Upper lobe of right lung (tissue), 1 donor: ENCODE measurements around the gene MID1. TPM values are rescaled to one million over a fixed set of nuclear protein-coding genes. Genes with fewer than 3 reads are reported as not detected.
A peak's percentile ranks its signal among the peaks of the same experiment; 100 is the strongest.

Experiments
- ATAC-seq: fragments of 200-7000 bp; cut with Tn5 transposase; one replicate; pipeline ENCODE4 v1.9.1; 2020; ENCODE audit warnings: mild to moderate bottlenecking, moderate library complexity
- DNase-seq: peaks from one replicate; pipeline ENCODE4 v3.0.0-alpha.2; 2020
- H3K27ac ChIP-seq: fragments of 200-600 bp; one replicate; pipeline ENCODE4 v1.8.0; 2022
- H3K27me3 ChIP-seq: fragments of 200-600 bp; one replicate; pipeline ENCODE4 v1.8.0; 2022; ENCODE audit warnings: mild to moderate bottlenecking
- H3K36me3 ChIP-seq: fragments of 200-600 bp; one replicate; pipeline ENCODE4 v1.8.0; 2022
- H3K4me1 ChIP-seq: fragments of 200-600 bp; one replicate; pipeline ENCODE4 v1.8.0; 2022
- H3K4me3 ChIP-seq: fragments of 200-600 bp; one replicate; pipeline ENCODE4 v1.8.0; 2022; ENCODE audit warnings: mild to moderate bottlenecking
- H3K9me3 ChIP-seq: fragments of 200-600 bp; one replicate; pipeline ENCODE4 v1.8.0; 2022
- CTCF ChIP-seq: fragments of 200-600 bp; IDR thresholded peaks from one replicate; pipeline ENCODE4 v1.8.0; 2022; ENCODE audit warnings: antibody characterized with exemption
- intact Hi-C: fragments of 100-400 bp; cut with DNase I; formaldehyde crosslinking; loops from one replicate; pipeline ENCODE4 v1.11.0; 2022
- total RNA-seq: library from RNA; stranded (reverse); fragmentation: NEBNext Ultra II Directional; extraction: Animal tissue kit (Norgen Biotek cat#: 25700); gene quantifications from one replicate; pipeline ENCODE4 v1.2.1, GENCODE V29; 2021
- donor health status: DM: no; HTN: yes; CAD: no; lungs with severe emphysema.

MID1 gene
- total RNA-seq, 1 donor from 2014 or later = 24.5 TPM

GRCh38 chrX:10607233-10607632, 13.2 kb downstream of the MID1 start:
- no peak for TF ChIP-seq CTCF
- ATAC-seq = no peak
- Histone ChIP-seq H3K4me1 (no peaks in the 10 kb centered on the region), H3K27ac (no peak overlapping the region), H3K4me3 (no peak overlapping the region), H3K9me3 (no peaks in the 10 kb centered on the region), H3K27me3 (no peaks in the 10 kb centered on the region), H3K36me3 (no peaks in the 10 kb centered on the region)
- DNase-seq = no peak
- intact Hi-C loops = no loop called here

- ATAC-seq = no peak
Measured at GRCh38 chrX:10603612-10604011, 16.8 kb downstream of the MID1 start.

GRCh38 chrX:10602646-10603045, 17.7 kb downstream of the MID1 start:
- DNase-seq (no peak), ATAC-seq (peak; percentile 64)
- intact Hi-C loops = no loop called here
- Histone ChIP-seq H3K4me3 (no peak overlapping the region), H3K36me3 (no peaks in the 10 kb centered on the region), H3K4me1 (no peaks in the 10 kb centered on the region), H3K27ac (no peak overlapping the region), H3K9me3 (no peaks in the 10 kb centered on the region), H3K27me3 (no peaks in the 10 kb centered on the region)
- no peak for TF ChIP-seq CTCF

More at GRCh38 chrX:10603612-10604011, 16.8 kb downstream of the MID1 start:
- H3K27ac ChIP-seq = no peak overlapping the region
- TF ChIP-seq CTCF = no peak
- no peaks in the 10 kb centered on the region for H3K4me1 ChIP-seq
- no peak for DNase-seq
- H3K9me3 ChIP-seq = no peaks in the 10 kb centered on the region
- H3K4me3 ChIP-seq = no peak overlapping the region
- H3K27me3 ChIP-seq = no peaks in the 10 kb centered on the region
- no peaks in the 10 kb centered on the region for H3K36me3 ChIP-seq
- intact Hi-C loops = no loop called here

- H3K27ac ChIP-seq = no peak overlapping the region
- ATAC-seq (no peak), DNase-seq (no peak)
- no peaks in the 10 kb centered on the region for H3K4me1 ChIP-seq
- no peak for TF ChIP-seq CTCF
- no peaks in the 10 kb centered on the region for H3K27me3 ChIP-seq
- no peaks in the 10 kb centered on the region for H3K36me3 ChIP-seq
- no peak overlapping the region for H3K4me3 ChIP-seq
- intact Hi-C loops = no loop called here
- H3K9me3 ChIP-seq = no peaks in the 10 kb centered on the region
Measured at GRCh38 chrX:10600479-10600878, 19.9 kb downstream of the MID1 start.

- ATAC-seq = no peak
- H3K4me1 ChIP-seq = no peaks in the 10 kb centered on the region
Measured at GRCh38 chrX:10598540-10598939, 21.8 kb downstream of the MID1 start.

More at GRCh38 chrX:10598540-10598939, 21.8 kb downstream of the MID1 start:
- intact Hi-C loops = no loop called here
- Histone ChIP-seq H3K36me3 (no peaks in the 10 kb centered on the region), H3K4me3 (no peak overlapping the region), H3K27me3 (no peaks in the 10 kb centered on the region), H3K9me3 (no peaks in the 10 kb centered on the region), H3K27ac (no peak overlapping the region)
- no peak for DNase-seq
- TF ChIP-seq CTCF = no peak
